GM13976 (cell line): ENCODE data around the gene PRELID1.

ENCODE experiments used
- DNase-seq: peaks from one replicate; pipeline ENCODE4 v3.0.0; 2012; ENCODE audit warnings: low spot score
- CTCF ChIP-seq: IDR thresholded peaks from 2 replicates; pipeline ENCODE4 v1.5.1; 2012; ENCODE audit warnings: borderline replicate concordance, mild to moderate bottlenecking; ENCODE audit not compliant: insufficient read depth; ENCODE audit errors: extremely low read depth, missing control alignments, control extremely low read depth
- in situ Hi-C: fragments of 300-500 bp; cut with MboI; formaldehyde crosslinking; loops from one replicate; pipeline ENCODE4 v1.12.0; 2022; ENCODE audit warnings: low sequenced_read_pairs, mixed read lengths, inconsistent platforms; ENCODE audit not compliant: unreplicated experiment

PRELID1 gene

GRCh38 chr5:177269232-177269895 is 34.2 kb upstream of the PRELID1 start:
- in situ Hi-C loops, result no loop called here
- no peak for TF ChIP-seq CTCF
- no peak for DNase-seq

GRCh38 chr5:177269976-177270375 is 33.6 kb upstream of the PRELID1 start:
- TF ChIP-seq CTCF, result no peak
- in situ Hi-C loops, result no loop called here
- no peak for DNase-seq

GRCh38 chr5:177270653-177271052 is 32.9 kb upstream of the PRELID1 start:
- in situ Hi-C loops, result no loop called here
- DNase-seq, result no peak

GRCh38 chr5:177271113-177271512 is 32.5 kb upstream of the PRELID1 start:
- no peak for DNase-seq
- no peak for TF ChIP-seq CTCF
- in situ Hi-C loops, result no loop called here

More at GRCh38 chr5:177270653-177271052, 32.9 kb upstream of the PRELID1 start:
- no peak for TF ChIP-seq CTCF

GRCh38 chr5:177275883-177276282 is 27.7 kb upstream of the PRELID1 start:
- no peak for TF ChIP-seq CTCF
- DNase-seq, result no peak
- in situ Hi-C loops, result no loop called here

- DNase-seq, result no peak
- no peak for TF ChIP-seq CTCF
- in situ Hi-C loops, result no loop called here
Observed at GRCh38 chr5:177276886-177277285, 26.7 kb upstream of the PRELID1 start.
